CD4-positive, alpha-beta T cell treated with Interferon gamma for 1 hour (primary cell): ENCODE data around the gene TJP3.
A peak's percentile ranks its signal among the peaks of the same experiment; 100 is the strongest.

Source experiments
- DNase-seq: peaks from one replicate; pipeline ENCODE4 v3.0.0-alpha.2; 2020

The TJP3 gene

DNA sequence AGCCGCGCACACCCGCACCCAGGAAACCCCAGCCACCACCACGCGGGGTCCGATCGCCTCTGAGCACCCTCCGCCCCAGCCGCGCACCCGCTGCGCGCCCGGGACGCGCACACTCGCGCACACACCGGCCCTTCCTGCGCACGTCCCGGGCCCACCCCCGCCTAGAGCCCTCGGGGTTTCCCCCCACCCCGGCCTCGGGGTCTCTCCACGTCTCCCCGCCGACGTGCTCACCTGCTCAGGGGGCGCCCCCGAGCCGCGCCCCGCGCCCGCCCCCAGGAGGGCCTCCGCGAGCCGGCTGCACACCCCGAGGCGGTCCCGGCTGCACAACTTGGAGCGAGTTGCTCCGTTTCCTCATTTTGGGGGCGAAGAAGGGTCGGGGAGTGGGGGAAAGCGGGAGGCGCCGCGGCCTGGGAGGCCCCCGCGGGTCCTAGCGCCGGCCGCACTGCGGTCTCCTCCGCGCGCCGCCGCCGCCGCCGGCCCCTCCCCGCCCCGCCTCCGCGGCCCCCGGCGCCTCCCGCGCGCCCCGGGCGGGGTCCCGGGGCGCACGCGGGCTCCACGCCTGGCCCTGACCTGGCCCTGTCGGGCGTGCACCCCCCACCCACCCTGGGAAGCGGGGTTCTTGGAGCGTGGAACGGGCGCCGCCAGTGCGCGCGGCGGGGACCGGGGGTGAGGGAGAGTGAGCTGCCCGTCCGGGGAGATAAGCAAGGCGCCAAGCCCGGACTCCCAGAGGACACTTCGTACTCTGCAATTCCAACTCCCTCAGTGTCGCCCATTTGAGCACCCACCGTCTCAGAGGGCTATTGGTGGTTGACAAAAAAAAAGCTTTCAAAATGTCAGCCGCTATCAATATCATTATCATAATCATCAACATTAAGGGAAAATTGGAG lies 78.0 kb downstream of the TJP3 start, which contains the start of gene MATK:
Gene MATK, minus strand, starts transcription at position 444 of the 887 bp plus-strand sequence. CDS start 1,246 bp downstream, outside the sequence.
- peak; percentile 7 for DNase-seq

DNA sequence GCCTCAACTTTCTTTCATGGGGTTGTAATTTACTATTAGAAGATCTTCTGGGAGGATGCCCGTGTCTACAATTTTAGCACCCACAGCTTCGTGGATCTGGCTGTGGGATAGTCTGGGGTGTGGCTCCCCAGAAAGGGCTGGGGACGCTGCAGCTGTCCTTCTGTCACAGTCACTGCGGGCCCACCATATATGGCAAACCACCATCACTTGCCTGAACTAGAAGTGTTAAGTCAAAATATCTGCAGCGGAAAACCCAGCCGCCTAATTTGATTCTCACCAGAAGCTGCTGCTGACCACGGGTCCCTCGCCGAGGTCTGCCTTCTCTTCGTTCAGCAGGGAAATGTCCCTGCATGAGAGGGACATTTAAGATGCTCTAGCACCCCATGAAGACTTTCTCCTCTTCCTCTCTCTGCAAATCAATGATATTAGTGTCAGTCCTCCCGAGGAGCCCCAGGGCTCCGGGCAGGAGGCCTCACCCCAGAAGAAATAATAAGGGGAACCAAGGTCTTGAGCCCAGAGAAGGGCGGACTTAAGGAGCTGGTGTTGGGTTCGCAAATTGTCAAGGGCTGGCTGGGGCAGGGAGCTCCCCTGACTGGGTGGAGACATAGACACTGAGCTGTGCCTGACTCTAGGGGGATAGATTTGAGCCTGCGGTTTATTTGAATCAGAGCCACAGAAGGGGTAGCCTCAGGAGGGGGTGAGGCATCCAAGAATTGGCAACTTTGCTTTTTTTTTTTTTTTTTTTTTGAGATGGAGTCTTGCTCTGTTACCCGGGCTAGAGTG lies 81.0 kb downstream of the TJP3 start:
- DNase-seq = peak; percentile 43

DNA sequence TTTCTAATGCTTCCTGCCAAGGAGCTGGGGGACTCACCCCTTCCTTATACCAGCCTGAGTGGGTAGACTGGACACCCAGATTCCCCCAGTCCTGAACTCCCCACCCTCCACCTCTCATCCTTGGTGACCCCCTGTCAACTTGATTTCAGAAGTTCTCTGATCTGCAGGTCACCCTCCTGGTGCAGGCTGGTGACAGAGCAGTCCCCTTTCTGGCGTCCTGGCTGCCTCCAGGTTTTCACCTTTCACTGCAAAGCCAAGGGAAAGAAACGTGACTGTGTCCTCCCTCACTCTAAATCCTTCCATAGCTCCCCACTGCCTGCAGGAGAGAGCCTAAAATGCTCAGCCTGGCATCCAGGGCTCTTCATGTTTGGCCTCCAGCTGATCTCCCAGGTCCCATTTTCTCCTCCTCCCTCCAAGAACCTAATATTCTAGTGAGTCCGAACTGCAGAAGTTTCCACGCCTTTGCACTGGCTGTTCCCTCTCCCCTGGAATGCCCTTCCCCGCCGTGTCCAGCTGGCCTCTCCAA lies 82.1 kb downstream of the TJP3 start:
- DNase-seq = no peak

DNA sequence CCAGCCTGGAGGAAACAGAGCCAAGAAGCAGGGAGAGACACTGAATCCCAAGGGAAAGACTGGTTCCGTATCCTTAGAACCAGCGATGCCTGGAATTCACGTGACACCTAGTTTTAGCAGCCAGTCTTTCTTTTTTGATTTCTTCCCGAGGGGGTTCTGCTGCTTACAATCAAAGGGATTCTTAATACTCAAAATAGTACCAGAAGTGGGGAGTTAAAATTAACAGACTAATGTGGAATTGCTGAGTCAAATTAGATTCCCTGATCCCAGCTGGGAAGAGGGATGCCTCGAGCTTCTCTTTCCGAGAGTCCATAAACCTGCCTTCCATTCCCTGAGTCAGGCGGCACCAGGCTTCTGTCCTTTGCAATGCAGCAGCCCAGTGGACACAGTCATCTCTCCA lies 82.8 kb downstream of the TJP3 start:
- DNase-seq = no peak

DNA sequence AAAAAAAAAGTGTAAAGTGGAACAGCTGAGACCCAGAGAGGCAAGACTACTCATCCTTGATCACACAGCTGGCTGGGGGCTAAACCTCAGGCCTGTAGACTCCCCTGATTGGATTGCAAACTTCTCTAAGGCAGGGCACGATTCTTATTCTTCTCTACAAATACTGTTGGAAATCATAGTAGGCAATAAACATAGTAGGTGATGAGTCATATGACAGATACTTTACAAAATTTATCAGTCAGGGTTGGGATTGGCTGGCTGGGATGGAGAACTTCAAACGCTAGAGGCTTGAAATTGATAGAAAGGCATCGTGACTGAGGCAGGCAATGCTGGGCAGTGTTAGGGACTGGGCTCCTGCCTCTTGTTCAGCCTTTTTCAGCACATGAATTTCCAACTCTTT lies 83.9 kb downstream of the TJP3 start:
- no peak for DNase-seq

DNA sequence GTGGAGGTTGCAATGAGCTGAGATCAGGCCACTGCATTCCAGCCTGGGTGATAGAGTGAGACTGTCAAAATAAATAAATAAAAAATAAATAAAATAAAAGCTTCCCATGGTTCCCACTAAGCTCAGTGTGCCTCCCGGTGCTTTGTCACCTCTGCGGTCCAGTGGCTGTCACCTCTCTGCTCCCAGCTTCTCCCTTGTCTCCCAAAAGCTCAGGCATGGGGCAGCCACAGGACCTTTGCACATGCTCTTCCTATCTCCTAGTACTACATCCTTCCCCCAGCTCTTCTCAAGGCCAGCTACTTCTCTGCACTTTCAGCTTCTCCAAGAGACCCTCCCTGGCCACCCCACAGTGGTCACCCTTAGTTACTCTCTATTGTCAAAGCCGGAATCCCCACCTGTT lies 85.6 kb downstream of the TJP3 start:
- DNase-seq = no peak

DNA sequence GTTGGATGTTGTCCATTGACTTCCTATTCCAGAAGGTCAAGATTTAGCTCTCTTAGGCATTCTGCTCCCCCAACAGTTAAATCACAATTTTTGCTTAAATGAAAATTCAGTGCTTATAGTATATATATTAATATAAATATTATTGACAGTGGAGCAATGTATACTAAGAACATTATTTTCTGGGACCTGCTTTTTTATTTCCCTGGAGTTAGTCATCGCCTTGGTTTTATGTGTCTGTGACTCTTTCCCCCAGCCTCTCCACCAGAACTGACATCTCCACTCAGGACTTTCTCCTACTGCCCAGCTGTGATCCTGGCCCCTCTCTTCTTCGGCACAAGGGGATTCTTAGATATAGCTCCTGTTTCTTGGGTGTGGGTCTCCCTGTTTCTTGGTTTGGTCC lies 88.2 kb downstream of the TJP3 start:
- no peak for DNase-seq

DNA sequence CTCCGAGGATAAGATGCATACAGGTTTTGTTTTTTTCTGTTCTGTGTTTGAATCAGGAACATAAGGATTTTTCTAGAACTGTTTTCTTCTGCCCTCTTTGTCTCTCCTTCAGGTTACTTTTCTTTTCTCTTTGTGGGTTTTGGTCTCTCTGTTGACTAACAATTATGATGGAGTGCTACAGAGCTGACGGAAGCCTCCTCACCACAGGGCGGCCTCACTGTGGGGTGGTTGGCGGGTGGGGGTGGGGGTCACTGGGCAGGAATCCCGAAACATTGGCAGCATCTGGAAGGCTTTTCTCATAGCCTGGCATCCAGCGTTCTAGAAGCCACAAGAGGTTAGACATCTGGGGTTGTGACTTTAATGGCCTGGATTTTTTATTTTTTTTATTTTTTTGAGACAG lies 90.0 kb downstream of the TJP3 start:
- no peak for DNase-seq
